Right renal pelvis (tissue), 4 donors: ENCODE data around the gene SNED1. TPM values are rescaled to one million over a fixed set of nuclear protein-coding genes. Genes with fewer than 3 reads are reported as not detected.

ENCODE experiments used
- DNase-seq, 4 donors: peaks; one replicate each; pipeline ENCODE4 v3.0.0-alpha.2; 2013; ENCODE audit warnings: low read depth in 4 of 4, low spot score in 3 of 4, missing footprints in 1 of 4
- polyA plus RNA-seq, 4 donors: library from polyadenylated mRNA; unstranded; fragments of 120-200 nt; gene quantifications; one replicate each; pipeline ENCODE4 v1.2.1, GENCODE V29; 2013; ENCODE audit not compliant: insufficient read length in 4 of 4

Gene SNED1
- polyA plus RNA-seq, 4 donors = 7.9 to 9.2 (median 8.7) TPM

DNA sequence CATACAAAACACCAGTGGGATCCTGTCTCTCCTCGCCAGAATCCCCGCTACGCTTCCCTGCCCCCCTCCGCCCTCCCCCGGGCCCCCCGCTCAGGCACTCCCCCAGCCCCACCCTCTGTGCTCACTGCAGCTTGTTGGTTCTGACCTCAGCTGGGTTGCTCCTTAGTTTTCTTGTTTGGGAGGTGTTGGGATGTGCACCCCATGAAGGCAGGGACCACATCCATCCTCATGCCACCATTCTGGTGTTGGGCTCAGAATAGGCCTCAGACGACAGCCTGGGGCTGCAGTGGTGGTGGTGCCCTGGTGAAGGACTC, 4.6 kb downstream of the SNED1 start:
- DNase-seq = no peak

DNA sequence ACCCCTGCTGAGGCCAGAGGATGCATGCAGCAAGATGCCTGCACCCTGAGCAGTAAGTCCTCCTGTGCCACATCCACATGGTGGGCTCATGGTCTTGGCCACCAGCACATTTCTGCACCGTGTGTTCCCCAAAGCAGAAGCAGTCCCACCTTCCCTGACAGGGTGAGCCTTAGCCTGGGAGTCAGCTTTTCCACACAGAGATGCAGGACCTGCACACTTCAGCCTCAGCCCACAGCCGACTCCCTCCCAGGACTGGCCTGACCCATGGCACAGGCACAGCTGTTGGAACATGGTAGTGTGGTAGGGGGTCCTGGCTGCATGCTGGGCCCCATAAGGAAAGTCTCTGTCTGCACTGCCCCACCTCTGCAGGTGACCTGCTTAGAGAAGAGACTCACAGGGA, 5.0 kb downstream of the SNED1 start:
- DNase-seq = no peak

DNA sequence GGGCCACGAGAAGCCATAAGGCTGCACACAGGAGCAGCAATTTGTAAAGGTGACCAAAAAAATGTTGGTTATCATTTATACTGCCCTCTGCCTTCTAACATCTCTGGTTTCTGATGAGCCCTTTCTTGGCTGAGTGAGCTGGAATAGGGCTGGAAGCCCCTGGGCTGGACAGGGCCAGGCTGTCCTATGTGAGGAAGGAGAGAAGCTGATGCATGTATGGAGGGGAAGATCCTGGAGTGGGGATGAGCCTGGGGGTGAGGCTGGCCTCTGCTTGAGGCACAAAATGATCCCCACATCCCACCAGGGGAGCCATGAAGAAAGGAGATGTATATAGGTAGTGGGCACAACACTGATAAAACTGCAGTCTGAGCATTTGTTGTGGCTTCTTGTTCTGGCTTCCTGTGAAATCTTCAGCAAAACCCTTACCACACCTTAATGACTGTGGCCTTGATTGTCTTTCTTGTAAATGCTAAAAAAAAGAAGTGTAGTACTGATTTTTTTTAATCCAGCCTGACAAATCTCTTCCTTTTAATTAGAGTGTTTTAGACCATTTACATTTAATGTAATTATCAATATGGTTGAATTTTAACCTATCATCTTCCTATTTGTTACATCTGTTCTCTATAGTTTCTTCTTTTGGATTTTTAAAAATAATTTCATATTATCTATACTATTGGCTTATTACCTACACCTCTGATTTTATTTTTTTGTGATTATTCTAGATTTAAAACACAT, 5.6 kb downstream of the SNED1 start:
- no peak for DNase-seq

DNA sequence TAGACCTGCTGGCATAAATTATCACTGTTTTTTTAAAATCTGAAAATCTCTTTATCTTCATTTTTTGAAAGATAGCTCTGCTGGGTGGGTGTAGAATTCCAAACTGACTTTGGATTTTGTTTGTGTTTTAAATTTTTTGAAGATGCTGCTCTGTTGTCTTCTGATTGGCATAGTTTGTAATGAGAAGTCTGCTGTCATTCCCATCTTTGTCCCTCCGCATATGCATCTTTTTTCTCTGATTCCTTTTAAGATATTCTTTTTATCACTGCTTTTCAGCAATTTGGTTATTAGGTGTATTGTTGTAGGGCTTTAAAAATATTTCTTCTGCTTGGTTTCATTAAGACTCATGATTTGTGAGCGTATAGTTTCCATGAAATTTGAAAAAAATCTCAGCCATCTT, 7.2 kb downstream of the SNED1 start:
- DNase-seq = no peak

DNA sequence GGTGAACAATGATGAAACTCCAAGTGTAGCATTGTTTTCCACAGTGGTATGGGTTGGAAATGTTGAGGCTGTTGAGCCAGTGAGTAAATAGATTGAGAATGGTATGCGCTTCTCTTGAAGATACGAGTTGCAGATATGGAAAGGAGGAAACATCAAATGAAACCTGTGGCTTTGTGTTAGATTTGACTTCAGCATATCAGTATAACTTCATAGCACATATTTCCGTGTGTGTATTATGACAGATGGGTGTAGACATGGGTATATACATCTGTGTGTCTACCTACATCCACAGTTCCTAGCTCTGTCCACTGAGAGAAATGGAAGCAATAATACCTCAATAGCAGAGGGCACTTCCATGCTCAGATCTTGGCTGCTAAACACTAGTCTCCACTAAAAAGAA, 8.0 kb downstream of the SNED1 start:
- no peak for DNase-seq

DNA sequence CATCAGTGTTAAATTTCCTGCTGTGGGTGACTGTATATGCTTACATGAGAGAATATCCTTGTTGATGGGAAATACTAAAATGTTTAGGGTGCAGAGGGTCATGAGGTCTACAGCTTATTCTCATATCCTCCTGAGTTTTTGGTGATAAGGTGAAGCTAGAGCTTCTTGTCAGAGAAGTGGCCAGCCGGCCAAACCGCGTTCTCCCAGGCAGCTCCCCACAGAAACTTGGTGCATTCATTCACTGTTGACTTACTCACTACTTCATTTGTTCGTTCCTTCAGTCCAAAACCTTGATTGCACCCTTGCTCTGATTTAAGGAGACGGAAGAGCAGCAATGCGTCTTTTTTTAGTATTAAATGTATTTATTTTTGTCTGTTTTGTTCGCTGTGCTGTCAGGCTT, 8.7 kb downstream of the SNED1 start:
- DNase-seq = no peak

DNA sequence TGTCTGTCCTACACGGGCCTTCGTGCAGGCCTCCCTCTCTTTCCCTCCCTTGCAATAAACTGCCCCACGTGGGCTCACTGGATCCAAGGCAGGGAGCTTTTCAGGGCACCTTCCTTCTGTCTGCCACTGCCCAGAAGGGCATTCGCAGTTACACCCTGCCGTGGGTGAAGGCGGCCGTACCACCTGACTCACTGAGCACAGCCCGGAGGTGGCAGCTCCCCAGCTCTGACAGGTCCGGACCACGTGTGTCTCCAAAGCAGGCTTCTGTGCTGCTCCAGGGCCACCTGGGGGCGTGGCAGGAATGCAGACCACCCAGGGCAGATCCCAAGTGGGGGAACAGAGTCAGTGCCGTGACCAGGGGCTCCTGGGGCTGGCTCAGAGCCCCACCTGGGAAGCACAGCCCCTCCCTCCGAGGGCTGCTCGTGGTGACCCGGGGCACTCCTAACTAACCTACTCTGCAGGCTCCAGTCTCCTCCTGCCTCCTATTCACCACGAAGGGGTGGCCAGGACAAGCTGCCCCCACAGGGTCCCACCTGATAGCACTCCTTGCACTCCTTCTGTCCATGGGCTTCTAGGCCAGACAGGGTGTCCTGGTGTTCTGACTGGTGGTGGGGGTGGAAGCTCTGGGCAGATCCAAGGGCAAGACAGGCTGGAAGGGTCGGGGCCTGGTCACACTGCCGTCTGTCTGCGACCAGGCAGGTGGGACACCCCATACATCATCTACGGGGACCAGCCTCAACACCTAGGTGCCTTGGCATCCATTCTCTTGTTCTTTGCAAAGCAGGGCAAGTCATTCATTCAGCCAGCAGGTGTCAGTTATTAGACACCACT, 9.7 kb downstream of the SNED1 start:
- no peak for DNase-seq

DNA sequence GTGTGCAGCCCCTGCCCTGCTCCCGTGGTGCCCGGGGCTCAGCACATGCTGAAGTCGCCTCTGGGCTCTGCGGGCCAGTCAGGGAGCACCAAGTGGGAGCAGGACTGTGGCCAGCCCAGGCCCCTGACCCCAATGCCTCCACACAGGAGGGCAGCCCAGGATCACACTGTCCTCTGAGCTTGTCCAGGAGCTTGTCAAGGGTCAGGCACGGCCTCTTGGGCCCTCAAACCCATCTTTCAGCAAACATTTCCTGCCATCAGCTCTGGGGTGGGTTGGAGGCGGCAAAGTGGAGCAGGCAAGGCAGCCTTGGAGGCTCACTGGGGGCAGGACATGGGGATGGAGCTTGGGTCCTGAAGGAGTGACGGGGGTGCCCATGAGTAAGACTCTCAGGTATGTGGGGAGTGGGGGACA, 10.3 kb downstream of the SNED1 start:
- no peak for DNase-seq

DNA sequence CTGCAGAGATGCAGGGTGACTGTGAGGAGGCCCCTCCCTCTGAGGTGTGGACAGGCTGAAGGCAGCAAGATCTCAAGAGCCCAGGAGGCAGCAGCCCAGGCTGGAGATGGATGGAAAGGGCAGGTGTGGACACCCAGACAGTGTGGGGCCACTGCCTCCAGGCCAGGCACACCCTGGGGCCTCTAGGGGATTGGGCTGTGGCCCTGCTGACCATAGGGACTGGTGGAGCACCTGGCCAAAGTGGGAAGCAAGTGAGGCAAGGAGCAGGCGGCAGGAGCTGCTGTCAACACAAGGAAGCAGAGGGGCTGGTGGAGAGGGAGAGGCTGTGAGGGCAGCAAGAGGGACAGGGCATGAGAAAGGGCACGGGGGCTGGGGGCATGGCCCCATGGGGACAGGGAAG, 10.8 kb downstream of the SNED1 start:
- no peak for DNase-seq

DNA sequence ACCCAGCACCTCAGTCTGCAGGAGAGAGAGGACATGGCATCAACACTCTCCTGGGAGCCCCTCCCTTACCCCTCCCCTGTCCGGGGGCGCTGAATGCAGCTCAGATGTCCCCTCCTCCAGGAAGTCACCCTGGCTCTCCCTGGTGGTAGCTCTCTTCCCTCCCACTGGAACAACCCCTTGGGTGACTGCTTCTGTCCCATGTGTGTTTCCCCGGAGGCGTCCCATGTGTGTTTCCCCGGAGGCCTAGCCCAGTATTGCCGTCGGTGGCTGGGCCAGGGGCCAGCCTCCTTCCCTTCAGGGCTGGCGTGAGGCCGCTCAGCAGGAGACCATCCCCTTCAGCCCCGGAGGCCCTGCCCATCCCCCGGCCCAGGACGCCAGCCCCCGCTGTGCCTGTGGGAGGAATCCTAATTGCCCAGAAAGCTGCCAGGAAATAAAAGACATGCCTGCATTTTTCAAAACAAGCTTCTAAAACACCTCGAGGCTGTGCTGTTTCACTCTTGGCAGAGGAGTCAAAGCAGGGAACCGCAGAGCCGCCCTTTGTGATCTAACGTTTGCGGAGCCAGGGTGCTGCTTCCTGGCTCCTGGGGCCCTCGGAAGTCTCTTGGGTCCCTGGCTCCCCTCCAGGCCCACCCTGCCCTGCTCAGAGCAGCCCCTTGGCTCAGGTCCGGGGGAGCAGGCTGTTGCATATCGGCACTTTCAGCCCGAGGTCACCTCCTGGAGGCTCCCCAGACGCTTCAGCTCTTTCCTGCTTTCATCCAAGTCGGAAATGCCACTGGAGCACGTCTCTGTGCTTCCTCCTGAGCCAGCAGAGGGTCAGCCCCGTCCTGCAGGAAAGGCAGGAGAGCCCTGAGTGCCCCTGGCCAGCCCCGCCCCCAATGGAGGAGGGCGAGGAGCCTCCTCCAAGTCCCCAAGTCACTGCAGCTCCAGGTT, 11.4 kb downstream of the SNED1 start:
- peak in 1 of 4 donors; percentile 37 for DNase-seq

DNA sequence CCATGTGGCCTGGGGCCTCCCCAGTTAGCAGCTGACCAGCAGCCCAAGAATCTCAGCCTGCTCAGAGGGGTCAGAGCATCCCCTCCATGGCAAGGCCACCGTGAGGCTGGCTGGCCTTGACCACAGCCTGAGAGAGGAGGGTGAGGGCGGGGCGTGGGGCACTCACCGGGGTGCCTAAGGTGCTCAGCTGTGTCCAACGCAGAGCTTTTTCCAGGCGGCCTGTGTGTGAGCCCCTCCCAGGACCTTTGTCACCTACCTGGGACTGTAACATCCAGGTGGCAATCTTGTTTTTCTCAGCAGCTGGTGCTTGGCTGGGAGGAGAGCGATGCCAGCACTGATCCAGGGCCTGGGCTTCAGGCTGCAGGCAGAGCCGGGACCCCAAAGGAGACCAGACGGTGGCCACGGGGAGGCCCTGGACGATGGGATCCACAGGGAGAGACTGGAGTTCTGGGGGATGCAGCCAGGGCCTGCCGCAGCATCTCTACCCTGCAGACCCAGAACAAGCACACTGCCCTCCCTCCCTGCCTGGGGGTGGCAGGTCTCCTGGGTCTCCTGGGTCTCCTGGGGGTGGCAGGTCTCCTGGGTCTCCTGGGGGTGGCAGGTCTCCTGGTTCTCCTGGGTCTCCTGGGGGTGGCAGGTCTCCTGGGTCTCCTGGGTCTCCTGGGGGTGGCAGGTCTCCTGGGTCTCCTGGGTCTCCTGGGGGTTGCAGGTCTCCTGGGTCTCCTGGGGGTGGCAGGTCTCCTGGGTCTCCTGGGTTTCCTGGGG, 12.3 kb downstream of the SNED1 start:
- no peak for DNase-seq

DNA sequence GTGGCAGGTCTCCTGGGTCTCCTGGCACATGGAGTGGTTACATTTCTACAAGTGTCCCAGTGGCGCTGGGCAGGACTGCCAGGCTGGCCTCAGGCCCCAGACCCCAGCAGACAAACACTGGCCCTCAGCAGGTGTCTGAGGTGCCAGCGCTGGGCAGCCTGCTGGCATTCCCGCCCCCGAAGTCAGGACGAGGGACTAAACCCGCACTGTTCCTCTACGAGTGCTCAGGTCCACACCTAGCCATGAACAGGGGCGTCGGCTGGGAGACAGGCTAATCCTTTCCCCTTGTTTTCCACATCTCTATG, 12.8 kb downstream of the SNED1 start:
- DNase-seq = no peak

DNA sequence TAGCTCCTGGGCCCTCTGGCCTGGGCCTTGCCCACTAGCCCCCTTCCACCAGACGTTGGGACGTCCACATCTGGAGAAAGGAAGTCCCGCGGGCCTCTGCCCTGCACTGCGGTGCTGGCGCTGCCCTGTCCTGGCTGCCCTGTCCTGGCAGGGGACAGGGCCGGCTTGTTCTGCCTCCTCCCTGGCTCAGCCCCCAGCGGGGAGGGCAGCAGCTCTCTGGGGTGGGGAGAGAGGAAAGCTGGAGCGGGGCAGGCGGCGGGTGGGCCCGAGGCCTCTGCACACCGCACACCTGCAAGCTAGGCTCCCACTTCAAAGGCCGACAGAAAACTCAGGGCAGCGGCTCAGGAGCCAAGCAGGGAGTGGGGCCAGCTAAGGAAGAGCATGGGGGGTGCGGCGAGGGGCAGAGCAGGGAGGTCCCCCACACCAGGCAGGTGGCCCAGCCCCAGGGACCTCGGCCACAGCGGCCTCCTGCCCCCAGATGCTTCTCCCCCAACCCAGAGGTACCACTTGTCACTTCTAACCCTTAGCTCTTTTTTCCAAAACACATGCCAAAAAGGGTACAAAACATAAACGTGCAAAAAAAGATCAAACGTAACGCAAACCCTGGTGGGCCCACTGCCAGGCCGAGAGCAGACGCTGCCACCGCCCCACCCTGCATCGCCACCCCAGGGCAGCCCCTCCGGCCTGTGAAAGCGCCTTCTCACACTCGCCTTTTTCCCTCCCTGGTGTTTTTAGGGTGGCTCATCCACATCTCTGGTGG, 13.5 kb downstream of the SNED1 start:
- DNase-seq = no peak

DNA sequence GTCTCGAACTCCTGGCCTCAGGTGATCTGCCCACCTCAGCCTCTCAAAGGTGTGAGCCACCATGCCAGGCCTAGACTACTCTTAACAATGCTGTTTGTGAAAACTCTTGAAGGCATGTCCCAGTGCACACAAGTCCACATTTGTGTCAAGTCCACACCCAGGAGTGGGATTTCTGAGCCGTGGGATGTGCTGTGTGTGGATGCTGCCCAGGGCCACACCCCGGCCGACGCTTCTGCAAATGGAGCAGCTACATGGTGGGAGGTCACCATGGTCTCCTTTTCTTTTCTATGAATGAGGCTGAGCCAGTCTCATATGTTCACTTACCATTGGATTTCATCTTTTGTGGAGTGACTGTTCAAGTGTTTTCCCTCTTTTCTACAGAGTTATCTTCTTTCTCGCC, 15.8 kb downstream of the SNED1 start:
- no peak for DNase-seq

DNA sequence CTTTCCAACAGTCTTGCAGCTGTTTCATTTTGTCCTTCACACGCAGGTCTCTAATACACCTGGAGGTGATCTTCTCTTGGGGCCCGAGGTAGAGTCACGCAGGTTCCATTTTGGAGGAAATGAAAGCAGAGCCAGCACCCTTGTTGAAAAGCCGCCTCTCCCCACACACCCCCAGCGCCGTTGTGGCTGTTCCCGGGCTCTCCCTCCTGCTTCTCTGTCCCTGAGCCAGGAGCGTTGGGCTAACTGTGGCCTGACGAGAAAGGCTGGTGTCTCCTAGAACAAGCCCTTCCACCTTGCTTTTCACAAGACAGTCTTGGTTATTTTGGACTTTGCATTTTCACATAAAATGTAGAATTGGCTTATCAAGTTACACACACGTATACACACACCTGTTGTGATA, 16.3 kb downstream of the SNED1 start:
- no peak for DNase-seq

DNA sequence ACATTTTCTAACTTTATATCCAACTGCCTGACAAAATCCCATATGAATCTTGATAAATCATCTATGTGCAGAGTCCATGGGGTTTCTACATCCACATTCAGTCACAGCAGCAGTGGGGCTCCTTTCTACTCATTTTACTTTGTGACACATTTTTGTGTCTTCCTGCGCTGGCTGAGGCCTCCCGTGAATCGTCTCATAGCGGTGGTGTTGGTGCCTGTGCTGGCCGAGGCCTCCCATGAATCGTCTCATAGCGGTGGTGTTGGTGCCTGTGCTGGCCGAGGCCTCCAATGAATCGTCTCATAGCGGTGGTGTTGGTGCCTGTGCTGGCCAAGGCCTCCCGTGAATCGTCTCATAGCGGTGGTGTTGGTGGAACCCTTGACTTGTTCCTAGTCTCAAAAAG, 17.0 kb downstream of the SNED1 start:
- DNase-seq = no peak

DNA sequence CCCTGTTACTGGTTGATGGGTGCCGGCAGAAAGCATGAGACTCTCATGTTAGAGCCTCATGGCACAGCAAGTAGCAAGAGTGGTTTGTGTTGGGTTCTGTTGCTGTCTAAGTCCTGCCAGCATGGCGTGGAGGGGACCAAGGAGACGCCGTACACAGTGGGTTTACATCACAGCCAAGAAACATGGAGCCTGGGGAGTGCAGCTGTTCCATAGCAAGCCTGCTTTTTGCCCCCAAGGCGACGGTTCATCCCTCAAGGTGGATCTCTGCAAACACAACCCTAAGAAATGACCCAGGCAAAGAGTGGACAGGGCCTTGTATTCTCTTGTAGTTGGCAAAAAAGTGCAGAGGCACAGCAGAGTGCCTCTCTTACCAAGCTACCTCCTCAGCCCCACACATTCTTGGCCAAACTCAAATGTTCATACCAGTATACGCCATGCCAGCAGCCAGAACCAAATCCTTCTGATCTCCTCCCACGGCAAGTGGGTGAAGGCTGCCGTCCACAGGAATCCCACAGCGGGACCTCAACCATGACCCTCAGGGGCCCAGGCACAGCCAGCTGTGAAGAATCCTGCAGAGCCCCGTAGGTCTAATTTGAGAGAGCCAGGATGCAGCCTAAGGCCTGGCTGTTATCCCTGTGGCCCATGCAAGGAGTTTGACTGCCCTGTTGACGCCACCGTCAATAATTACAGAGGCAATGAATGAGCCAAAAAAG, 19.0 kb downstream of the SNED1 start:
- DNase-seq = no peak

DNA sequence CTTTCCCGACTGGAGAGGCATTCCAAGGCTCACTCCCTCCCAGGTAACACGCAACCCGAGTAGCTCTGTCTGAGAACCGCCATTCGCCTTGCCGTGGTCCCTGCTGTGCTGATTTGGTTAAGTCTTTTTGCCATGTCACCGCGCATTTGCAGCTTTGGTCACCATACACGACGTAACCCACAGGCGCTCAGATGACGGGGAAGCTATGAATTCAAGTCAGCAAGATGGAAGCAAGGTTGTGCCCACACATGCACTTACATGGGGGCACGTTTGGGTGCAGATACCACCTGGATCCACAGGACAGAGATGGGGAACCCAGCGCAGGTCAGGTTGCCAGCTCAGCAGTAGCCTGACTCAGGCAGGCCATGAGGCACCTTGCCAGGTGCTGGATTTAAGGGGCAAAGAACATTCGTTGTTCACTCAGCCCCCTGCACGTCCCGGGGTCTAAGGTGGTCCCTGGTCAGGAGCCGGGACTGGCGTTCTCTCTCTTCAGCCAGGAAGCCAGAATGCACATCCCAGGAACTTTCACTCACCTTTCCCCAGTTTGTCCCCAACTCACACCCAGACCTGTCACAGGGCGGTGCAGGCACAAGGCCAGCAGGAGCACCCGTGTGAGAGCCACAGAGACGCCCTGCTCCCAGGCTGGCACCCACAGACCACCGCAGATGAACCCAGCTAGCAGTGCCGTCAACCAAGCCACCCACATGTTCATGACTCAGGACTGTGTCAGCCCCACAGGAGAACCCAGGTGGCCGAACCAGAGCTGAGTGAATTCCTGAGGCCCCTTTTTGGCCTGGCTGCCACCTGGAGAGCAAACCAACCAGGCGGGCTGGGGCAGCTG, 19.9 kb downstream of the SNED1 start:
- no peak for DNase-seq
